ENCODE results near the gene PDZD2. TPM values are rescaled to one million over a fixed set of nuclear protein-coding genes. Genes with fewer than 3 reads are reported as not detected.

The PDZD2 gene
- total and polyA plus RNA-seq, 2 donors (not counting 3 experiments of a cell fraction or from before 2014, with no cell fraction given): 0.66 to 6.9 TPM

DNA sequence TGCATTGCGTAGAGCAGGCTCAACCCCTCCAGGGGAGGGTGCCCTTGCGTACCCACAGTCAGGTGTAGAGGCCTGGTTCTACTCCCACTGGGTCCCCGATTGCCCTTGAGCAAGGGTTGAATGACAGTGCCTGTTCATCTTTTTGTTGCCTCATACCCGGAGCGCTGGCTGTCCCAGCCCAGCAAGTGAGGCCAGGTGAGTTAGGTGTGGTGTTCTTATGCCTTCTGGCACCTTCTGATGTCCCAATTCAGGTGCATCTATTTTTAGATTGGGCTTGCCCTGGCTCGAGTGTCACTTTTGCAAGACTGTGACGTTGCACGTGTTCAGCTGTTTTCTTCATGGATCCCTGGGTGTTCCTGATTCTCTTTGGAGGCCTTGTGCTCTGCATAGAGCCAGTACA, 277.4 kb downstream of the PDZD2 start:
- CTCF ChIA-PET: no interaction called here
- Histone ChIP-seq H3K27ac (ENCODE audit: insufficient read depth, low read depth, low read length) (no peak overlapping the region), H3K79me2 (ENCODE audit: control insufficient read depth, insufficient read depth, low read length) (no peaks in the 10 kb centered on the region), H3K4me1 (ENCODE audit: control insufficient read depth, extremely low read depth, insufficient read depth, low read length) (no peaks in the 10 kb centered on the region), H3K9me1 (replicated peaks; ENCODE audit: control insufficient read depth, extremely low read depth, insufficient read depth, low read length) (no peaks in the 10 kb centered on the region), H3K4me3 (replicated peaks in 1 of 3; ENCODE audit: insufficient read depth in 1 of 3, low read depth in 1 of 3, low read length in 3 of 3) (no peak overlapping the region), H3K36me3 (ENCODE audit: control insufficient read depth in 2 of 2, extremely low read depth in 1 of 2, insufficient read depth in 2 of 2, low read length in 2 of 2) (no peaks in the 10 kb centered on the region), H4K20me1 (replicated peaks; ENCODE audit: control insufficient read depth, extremely low read depth, insufficient read depth, low read length) (no peaks in the 10 kb centered on the region), H3K9ac (replicated peaks; ENCODE audit: extremely low read depth, insufficient read depth, low read length) (no peak overlapping the region), H3K4me2 (ENCODE audit: insufficient read depth, low read length) (no peak overlapping the region), H3K9me3 (replicated peaks; ENCODE audit: control insufficient read depth, insufficient read depth, low read length) (no peaks in the 10 kb centered on the region), H3K27me3 (ENCODE audit: control insufficient read depth in 2 of 2, insufficient read depth in 2 of 2, low read length in 2 of 2) (no peaks in the 10 kb centered on the region), H2AFZ (ENCODE audit: low read depth, low read length) (no peak overlapping the region)
- dilution Hi-C loops (cut with MboI; ENCODE audit: extremely low pct_ligation_motif_present, low sequenced_read_pairs): no loop called here
- TF ChIP-seq FOS (IDR thresholded peaks at IDR 0.05; ENCODE audit: borderline replicate concordance, insufficient read depth, low read length) (no peak), POLR2A (IDR thresholded peaks at IDR 0.05; ENCODE audit: low read depth, low read length) (no peak), JUN (IDR thresholded peaks at IDR 0.05; ENCODE audit: borderline replicate concordance, insufficient read depth, insufficient read length, low read depth) (no peak), EZH2 (IDR thresholded peaks at IDR 0.05; ENCODE audit: borderline replicate concordance, low read depth, low read length, severe bottlenecking) (no peak), POLR2AphosphoS5 (IDR thresholded peaks at IDR 0.05; ENCODE audit: insufficient read depth, low read depth, low read length) (no peak), MYC (IDR thresholded peaks at IDR 0.05; ENCODE audit: low read depth, low read length) (no peak), GATA2 (IDR thresholded peaks at IDR 0.05; ENCODE audit: insufficient read depth, insufficient read length, low read depth, low read length) (no peak)
- TF ChIP-seq, protein P1, sequence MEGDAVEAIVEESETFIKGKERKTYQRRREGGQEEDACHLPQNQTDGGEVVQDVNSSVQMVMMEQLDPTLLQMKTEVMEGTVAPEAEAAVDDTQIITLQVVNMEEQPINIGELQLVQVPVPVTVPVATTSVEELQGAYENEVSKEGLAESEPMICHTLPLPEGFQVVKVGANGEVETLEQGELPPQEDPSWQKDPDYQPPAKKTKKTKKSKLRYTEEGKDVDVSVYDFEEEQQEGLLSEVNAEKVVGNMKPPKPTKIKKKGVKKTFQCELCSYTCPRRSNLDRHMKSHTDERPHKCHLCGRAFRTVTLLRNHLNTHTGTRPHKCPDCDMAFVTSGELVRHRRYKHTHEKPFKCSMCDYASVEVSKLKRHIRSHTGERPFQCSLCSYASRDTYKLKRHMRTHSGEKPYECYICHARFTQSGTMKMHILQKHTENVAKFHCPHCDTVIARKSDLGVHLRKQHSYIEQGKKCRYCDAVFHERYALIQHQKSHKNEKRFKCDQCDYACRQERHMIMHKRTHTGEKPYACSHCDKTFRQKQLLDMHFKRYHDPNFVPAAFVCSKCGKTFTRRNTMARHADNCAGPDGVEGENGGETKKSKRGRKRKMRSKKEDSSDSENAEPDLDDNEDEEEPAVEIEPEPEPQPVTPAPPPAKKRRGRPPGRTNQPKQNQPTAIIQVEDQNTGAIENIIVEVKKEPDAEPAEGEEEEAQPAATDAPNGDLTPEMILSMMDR (IDR thresholded peaks at IDR 0.05; ENCODE audit: extremely low read depth in 1 of 2, insufficient read depth in 1 of 2, low read depth in 1 of 2, low read length in 2 of 2): no peak
- TF ChIP-seq, protein P2, sequence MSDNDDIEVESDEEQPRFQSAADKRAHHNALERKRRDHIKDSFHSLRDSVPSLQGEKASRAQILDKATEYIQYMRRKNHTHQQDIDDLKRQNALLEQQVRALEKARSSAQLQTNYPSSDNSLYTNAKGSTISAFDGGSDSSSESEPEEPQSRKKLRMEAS (IDR thresholded peaks at IDR 0.05; ENCODE audit: insufficient read depth, insufficient read length): no peak
- intact Hi-C loops (cut with micrococcal nuclease): no loop called here
- FAIRE-seq: no peak
- DNase-seq (ENCODE audit: low read depth, low spot score): no peak
- BruUV-seq (replicated peaks): no TSS peak
- POLR2A ChIA-PET: no interaction called here

Data from endothelial cell of umbilical vein (primary cell).